ENCODE results near the gene FGF14.

GRCh38 chr13:102298051-102298450 is 103.8 kb downstream of the FGF14 start:
- TF ChIP-seq CTCF (IDR thresholded peaks at IDR 0.05): no peak
- TF ChIP-seq EZH2 (IDR thresholded peaks at IDR 0.05; ENCODE audit: borderline replicate concordance, insufficient read depth, low read depth, low read length, poor library complexity, severe bottlenecking): no peak

Measured in B cell (primary cell).